CD4-positive, alpha-beta T cell treated with Interleukin-2 at 100 ng/mL for 4 hours (primary cell): ENCODE measurements around the gene HOMER1.

ENCODE experiments used
- DNase-seq: peaks from one replicate; pipeline ENCODE4 v3.0.0-alpha.2; 2020; ENCODE audit warnings: low spot score

Gene HOMER1, protein sequence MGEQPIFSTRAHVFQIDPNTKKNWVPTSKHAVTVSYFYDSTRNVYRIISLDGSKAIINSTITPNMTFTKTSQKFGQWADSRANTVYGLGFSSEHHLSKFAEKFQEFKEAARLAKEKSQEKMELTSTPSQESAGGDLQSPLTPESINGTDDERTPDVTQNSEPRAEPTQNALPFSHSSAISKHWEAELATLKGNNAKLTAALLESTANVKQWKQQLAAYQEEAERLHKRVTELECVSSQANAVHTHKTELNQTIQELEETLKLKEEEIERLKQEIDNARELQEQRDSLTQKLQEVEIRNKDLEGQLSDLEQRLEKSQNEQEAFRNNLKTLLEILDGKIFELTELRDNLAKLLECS

DNA sequence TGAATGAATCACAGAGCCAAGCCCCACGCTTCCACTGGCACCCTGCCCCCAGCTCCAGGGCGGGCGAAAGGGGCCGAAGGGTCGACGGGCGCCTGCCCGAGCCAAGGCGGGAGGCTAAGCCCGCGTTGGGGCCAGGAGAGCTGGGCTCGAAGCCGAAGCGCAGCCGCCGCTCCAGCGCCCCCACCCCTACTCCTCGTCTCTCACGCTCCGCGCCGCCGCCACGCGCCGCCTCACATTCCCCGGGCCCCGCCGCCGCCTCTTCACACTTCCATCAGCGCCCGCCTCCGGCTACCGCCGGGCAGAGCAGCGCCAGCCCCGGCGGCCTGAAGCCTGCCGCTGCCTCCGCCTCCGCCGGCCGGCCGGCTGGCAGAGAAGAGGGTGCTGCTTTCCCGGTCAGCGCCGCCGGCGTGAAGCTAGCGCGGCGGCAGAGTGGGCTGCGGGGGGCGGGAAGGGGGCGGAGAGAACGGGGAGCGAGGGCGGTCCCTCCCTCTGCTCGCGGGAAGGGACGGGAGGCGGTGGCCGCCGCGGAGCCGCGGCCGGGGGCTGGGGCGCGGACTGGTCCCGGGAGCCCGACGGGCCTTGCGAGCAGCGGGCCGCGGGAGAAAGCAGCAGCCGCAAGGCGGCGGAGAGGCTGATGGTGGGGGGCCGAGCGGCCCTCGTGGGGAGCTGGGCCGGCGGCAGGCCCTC, at the start of gene HOMER1:
Gene HOMER1 (minus strand): TSS at position 431 of the 687 bp plus-strand sequence. CDS start 1,360 bp downstream, outside the sequence.
- peak; percentile 62 for DNase-seq

DNA sequence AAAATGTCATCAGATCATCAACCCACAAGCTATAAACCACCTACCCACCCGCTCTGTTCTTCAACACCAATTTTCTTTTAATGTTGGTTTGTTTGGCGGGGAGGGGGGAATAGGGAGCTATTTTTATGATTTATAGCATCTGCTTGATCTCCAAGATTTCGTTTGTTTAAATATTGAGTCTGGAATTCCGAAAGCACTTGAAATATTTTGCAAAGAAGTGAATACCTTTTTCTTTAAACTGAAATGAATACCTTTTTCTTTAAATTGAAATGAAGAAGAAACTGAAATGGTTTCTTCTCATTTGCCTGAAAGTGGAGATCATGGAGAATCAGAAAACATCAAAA, 49.3 kb upstream of the HOMER1 start:
- DNase-seq: no peak

DNA sequence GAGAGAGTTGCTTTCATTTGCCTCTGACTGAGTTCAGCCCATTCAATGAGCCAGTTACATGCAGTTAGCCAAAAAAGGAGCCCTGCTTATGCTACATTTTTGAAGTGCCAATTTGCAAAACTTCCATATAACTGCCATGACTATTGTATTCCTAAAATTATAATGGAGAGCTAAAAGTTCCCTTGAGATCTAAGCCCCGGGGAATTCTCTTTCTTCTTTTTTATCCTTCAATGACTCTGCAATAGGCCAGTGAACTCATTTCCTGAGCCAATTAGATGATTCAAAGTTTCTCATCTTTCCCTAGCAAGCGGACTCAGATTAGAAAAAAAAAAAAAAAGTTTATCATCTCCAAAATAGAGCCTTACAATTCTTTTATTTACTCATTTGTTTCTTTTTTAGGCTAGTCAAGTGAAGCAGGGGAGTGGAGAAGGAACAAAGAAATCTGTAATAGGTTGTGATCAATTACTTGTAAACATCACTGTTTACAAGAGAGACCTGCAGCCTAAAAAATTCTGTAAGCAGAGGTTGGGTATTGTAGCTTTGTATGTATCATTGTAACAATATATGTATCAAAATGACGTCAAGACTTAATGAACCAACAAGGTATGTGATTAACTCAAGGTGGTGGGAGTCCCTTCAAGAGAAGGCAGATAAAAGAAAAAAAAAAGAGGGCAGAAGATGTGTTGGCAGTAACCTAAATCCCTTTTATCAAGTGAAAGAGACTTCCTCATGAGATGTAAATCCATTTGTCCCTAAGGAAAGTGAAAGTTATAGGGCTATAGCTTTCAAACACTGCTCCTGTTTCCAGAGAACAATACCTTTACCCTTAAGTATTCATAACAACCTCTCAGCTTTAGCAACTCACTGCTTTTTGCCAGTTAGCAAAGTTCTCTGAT, 48.7 kb upstream of the HOMER1 start:
- no peak for DNase-seq

DNA sequence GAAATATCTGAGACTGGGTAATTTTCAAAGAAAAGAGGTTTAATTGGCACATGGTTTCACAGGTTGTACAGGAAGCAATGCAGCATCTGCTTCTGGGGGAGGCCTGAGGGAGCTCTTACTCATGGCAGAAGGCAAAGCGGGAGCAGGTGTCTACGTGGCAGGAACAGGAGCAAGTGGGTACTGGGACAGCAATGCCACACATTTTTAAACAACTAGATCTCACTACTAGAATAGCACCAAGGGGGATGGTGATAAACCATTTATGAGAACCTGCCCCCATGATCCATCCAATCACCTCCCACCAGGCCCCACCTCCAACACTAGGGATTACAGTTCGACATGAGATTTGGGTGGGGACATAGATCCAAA, 47.6 kb upstream of the HOMER1 start:
- no peak for DNase-seq

DNA sequence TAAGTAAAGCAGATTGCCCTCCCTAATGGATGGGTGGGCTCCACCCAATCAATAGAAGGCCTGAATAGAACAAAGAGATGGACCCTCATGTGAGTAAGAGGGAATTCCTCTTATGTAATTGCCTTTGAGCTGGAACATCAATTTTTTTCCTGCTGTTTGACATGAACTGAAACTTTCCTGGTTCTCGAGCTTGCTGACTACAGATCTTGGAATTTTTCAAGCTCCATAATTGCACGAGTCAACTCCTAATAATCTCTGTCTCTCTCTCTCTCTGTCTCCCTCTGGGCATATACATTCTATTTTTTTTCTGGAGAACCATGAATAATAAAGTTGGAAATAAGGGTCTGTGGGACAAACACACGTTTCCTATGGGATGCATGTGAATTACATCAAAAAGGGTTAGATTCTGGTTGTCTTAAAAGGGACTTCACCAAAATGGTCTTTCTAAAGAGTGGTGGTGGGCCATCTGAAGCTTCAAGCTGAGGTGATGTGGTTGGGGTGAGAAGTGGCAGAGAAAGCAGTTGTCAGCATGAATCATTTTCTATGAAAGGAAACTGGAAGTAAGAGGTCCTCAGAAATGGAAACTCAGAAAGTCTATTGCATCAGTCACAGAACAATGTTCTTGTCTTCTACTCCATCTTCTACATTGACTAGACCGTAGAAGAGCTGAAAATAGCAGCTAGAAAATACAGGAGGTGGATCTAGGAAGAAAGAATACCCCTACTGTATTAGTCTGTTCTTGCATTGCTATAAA, 47.0 kb upstream of the HOMER1 start:
- DNase-seq: peak; percentile 5

DNA sequence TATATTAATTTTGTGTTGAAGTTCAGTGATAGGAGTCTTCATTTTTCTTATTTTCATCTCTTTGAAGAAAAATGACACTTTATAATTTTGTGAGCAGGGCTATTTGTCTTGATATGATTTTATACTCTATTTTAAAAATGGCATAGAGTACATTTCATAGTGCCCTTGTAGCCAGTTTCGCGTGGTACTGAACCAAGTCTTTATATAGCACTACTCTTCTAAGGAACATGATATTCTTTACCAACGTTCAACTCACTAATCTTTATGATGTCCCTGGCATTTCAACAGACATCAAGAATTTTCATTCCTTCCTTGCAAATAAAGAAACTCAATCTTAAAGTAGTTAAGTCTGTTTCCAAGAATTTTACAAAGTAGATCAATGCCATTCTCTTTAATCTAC, 41.5 kb upstream of the HOMER1 start:
- no peak for DNase-seq

DNA sequence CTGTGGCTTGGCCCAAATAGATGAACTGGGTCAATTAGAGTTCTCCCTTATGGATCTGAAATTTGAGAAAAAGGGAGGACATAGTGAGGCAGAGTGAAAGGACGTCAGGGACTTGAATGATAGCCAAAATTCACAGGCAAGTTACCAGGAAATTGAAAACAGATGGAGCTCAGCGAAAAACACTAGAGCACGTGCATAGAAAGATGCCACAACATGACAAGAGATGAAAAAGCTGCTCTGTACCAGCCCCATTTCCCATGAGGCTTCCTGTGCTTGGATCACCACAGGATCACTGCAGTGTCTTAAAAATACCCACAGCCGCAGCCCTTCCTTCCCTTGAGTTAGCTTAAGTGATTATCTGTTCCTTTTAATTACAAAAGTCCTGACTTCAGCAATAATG, 39.0 kb upstream of the HOMER1 start:
- DNase-seq: no peak

DNA sequence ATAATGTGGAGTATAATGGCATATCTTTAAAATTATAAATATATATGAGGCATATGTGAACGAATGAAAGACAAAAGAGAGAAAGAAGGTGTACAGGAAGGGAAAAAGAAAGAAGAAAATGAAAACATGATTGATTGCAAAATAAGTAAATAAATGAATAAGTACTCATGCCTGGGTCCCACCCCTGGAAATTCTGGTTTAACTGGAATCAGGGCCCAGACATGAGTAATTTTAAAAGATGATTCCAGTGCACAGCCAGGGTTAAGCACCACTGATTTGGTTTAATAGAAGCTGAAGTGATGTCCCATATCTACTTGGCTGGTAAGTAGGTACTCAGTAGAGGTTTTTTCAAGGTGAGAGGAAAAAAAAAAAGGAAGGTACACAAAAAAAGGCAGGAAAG, 34.0 kb upstream of the HOMER1 start:
- no peak for DNase-seq

DNA sequence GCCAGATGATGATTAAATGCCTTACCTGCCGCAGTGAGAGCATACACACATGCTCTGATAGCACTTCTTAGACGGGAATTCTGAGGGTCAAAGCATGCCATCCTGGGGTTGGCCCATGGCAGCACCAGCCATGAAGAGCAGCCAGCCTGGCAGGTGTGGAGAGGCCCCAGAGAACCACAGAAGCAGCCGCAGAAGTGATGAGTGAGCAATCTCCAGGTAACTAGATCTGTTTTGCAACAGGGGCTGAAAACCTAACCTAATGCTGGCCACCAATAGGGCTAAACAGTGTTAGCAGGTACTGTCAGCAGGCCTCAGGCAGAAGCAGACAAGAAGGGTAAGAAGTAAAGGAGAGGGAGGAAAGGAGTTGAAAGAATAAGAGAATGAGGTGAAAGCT, 33.5 kb upstream of the HOMER1 start:
- no peak for DNase-seq

DNA sequence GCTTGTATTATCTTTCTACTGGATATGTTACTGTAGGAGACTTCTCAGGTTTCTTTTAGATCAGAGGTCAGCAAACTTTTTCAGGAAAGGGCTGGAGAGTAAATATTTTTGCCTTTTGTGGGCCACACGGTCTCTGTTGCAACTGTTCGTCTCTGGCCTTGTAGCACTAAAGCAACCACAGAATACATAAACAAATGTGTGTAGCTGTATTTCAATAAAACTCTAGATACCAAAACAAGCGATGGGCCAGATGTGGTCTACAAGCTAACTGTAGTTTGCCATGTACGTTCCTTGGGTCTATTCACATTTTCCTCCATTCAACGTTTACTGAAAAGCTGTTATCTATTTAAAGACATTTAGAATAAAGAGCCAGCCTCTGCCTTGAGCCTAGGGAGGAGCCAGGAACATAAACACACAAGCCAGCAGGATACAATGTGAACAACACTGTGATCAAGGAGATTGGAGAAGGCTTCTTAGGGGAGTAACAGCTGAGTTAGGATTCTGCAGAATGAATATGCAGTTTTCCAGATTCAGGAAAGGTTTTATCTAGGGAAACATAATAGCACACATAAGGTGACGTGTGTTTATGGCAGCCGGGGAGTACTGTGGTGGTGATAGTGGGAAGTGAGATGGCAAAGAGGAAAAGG, 33.0 kb upstream of the HOMER1 start:
- no peak for DNase-seq

DNA sequence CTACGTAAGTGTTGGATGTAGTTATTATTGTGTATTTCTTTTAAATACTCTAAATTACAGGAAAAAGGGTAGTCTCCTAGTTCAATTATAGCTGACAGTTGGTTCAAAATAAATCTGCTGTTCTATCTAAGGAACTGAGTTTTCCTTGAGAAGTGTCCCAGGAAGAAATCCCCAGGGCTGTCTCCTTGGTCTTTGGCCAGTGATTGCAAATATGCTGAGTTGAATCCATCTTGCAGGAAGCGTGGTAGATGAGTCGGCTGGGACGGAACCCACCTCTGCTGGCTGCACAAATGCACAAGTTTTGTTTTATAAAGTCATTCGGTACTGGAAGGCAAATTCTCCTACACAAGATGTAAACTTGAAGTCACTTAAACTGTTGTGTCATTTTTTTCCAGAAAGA, 30.2 kb upstream of the HOMER1 start:
- DNase-seq: no peak

DNA sequence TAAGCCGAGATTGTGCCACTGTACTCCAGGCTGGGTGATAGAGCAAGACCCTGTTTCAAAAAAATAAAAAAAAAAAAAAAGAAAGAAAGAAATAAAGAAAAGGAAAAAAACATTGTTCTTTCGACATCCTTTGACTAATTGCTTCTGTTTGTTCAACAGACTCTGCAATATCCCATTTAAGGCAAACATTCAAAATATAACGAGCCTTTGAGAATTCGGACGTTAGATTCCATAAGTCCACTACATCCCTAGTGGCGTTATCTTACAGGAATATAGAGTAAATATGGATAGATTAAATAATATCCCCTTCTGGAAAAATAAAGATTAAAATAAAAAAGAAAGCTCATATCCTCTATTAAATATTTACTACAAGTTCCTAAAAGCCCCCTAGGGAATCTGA, 27.0 kb upstream of the HOMER1 start:
- DNase-seq: no peak

DNA sequence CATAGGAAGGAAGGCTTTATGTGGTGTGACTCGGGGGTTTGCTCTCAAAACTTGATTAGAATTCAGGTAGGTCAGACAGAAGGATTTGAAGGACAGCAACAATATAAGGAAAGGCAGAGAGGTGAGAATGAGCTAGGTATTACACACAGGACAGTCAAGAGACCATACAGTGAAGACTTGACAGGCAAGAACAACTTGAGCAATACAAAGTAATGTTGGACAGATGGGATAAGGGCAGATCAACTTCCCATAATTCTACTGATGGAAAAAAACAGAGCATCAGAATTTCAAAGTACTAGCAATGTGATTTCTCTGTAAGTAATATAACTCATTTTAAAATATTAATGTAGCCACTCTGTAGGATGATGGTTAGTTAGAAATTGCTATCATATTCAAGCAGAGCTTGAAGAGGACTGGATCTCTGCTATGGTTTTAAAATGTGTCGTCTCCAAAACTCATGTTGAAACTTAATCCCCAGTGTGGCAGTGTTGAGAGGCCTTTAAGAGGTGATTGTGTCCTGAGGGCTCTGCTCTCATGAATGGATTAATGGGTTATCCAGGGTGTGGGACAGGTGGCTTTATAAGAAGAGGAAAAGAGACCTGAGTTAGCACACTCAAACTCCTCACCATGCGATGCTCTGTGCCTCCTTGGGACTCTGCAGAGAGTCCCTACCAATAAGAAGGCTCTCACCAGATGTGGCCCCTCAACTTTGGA, 22.4 kb upstream of the HOMER1 start:
- no peak for DNase-seq

DNA sequence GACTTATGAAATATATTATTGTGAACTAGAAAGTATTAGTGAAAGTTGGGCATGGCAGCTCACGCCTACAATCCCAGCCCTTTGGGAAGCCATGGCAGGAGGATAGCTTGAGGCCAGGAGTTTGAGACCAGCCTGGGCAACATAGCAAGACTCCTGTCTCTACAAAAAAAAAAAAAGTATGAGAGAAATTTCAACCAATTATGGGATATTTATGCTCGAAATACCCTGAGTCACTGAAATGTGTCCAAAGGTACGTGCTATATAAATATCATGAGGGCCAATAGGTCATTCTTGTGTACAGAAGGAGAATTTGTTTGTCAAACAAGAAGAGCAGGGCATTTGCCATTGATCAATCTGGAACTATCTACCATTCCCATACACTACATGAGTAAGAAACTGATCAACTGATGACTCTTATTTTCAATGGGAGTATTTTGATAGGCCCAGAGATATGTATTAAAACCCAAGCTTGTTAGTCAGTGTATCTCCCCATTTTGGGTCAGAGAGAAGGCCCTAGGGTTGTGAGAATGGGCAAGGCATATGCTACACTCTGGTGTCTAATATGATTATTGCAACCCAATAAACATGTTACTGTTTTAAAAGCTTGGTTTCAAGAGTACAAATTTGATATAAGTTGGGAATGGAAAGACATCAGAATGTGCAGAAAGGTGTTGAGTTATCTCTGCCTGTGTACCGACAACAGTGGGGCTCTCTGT, 21.7 kb upstream of the HOMER1 start:
- DNase-seq: no peak

DNA sequence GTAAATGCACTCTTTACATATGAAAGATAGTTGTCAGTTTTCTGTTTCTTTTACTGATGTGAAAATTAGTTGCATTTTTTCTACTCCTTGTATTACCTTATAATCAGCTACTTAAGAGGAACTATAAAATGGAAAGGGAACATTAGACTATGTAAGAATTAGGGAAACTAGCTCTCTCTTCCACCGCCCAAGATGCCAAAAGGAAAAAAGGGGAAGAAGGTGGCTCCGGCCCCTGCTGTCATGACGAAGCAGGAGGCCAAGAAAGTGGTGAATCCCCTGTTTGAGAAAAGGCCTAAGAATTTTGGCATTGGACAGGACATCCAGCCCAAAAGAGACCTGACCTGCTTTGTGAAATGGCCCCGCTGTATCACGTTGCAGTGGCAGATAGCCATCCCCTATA, 15.2 kb upstream of the HOMER1 start:
- no peak for DNase-seq

DNA sequence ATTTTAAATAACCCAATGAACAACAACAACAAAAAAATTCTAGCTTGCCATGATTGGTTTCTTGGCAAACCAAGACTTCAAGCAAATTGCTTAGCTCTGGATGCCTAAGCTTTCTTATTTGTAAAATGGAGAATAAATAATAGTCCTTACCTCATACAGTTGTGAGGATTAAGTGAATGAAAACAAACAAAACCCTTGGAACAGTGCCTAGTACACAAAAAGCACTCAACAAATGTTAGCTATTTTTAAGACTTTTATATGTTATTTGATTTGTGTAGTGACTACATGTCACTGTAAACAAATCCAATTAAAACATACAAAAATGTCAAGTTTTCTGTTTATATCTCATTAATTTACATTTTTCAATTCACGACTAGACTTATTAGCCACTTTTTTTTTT, 13.5 kb upstream of the HOMER1 start:
- DNase-seq: no peak

DNA sequence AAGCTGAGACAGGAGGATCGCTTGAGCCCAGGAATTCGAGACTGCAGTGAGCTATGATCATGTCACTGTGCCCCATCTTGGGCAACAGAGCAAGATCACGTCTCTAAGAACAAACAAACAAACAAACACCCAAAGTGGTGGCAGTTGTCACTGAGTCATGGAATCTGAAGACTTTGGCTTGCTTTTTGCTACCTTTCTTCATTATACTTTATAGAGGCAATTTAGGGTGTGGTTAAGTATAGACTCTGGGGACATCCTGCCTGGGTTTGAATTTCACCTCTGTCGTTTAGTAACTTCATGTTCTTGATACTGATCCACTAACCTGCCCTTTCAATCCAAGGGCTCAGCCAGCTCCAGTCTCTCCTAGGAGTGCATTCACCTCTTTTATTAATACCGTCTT, 13.0 kb upstream of the HOMER1 start:
- no peak for DNase-seq

DNA sequence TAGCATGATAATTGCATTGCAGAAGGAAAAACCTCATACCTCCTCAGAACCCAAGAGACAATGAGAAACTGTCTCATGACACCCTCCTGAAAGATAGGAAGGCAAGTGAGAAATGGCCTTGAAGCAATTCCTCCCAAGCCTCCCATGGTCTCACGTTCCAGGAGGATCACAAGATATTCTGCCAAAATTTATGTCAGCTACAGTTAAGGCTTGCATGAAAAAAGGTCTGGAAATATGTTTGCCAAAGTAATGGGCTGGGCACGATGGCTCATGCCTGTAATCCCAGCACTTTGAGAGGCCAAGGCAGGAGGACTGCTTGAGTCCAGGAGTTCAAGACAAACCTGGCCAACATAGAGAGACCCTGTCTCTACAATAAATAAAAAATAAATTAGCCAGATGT, 12.6 kb upstream of the HOMER1 start:
- DNase-seq: no peak

DNA sequence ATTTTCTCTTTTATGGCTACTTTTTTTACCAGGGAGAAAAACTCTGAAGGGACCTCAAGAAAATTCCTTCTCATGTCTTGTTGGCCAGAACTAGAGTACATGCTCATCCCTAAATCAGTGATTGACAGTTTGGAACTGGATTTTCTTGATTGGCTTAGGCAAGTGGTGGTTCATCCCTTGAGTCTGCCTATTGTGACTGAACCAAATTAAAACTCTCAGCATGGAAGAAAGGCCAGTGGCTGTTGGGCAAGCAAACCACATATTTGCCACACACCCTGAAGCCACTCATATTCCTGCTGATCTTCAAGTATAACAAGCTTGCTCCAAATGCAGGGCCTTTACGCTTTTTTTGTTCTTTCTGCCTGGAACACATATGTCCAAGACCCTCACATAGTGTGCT, 7.2 kb upstream of the HOMER1 start:
- DNase-seq: no peak

DNA sequence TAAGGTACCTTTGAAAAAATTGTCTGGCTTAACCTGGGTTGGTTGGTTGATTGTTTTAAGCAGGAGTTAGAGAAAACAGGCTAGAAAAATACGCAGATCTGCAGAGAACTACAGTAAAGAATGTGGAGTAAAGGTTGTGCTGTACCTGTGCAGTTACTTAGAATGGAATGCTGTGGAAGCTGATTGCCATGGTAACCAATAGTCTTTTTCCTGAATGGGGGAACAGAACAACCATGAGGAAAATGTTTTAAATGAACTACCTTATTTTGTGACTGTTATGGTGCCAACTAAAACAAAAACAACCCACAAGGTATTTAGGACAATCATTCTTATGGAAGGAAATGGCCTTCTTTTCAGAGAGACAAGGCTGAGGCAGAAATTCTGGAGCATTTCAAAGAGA, 4.8 kb upstream of the HOMER1 start:
- DNase-seq: no peak
